GM19351 (cell line): Measurements from ENCODE around the gene TTC34.

Experiments used
- ATAC-seq: cut with Tn5 transposase; IDR thresholded peaks from one replicate; pipeline ENCODE4 v1.9.1; 2021; ENCODE audit warnings: mild to moderate bottlenecking, moderate library complexity; ENCODE audit not compliant: unreplicated experiment

TTC34 gene

GRCh38 chr1:2829846-2830615 is 28.5 kb upstream of the TTC34 start:
- no peak for ATAC-seq

DNA sequence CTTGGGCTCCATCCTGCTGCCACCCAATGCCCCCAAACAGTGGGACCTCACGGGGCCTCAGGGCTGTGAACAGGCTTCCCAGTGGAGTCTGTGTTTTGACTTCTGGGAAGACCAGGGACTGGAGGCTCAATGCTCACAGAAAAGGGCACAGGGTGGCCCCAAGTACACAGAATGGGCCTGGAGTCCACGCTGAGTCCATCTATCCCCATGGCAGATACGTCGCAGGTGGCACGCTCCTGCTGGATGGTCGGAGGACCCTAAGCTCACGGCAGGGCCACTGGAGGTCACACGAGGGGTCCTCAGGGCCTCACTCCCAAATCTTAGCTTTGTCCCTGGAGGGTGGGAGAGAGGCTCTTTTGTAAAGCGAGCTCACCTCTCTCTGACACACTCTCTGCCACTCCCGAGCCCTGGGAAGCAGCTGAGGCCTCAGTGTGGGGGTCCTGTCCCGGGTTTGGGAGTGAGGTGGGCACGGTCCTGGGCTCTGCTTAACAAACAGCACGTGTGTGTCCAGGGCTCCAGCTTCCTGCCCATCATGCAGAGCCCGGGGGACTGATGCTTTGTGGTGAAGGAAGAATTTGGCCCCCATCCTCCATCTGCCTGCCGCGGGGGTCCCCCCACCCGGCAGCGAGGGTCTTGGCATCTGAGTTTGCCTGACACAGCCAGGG is 27.2 kb upstream of the TTC34 start:
- ATAC-seq: no peak

GRCh38 chr1:2826736-2827292 is 25.3 kb upstream of the TTC34 start:
- ATAC-seq: no peak

- ATAC-seq: no peak
Observed at GRCh38 chr1:2826316-2826715, 24.8 kb upstream of the TTC34 start.

- no peak for ATAC-seq
Observed at GRCh38 chr1:2825487-2826189, 24.1 kb upstream of the TTC34 start.

- no peak for ATAC-seq
Observed at GRCh38 chr1:2824999-2825398, 23.5 kb upstream of the TTC34 start.

DNA sequence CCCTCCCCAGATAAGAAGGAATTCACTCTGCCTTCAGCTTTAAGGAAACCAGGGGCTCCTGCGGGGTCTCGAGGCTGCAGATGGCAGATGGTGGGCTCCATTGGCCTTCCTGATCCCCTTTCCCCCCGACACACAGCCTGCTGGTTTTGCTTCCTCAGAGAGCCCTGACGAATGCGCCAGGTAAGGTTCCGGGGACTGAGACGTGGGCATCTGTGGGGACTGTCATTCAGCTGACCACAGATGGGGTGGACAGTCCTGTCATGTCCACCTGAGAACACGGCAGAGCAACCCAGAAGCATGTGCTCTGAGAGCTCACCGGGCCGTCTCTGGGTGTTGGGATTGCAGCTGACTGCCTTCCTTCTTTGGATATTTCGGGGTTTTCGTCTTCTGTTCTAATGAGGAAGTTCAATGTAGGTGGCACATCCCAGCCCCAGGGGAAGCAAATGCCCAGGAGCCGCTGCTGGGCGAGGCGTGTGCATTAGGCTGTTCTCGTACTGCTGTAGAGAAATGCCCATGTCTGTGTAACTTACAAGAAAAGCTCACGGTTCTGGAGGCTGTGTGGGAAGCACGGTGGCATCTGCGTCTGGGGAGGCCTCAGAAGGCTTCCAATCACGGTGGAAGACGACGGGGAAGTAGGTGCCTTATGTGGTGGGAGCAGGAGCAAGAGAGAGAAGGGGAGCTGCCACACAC is 22.6 kb upstream of the TTC34 start:
- no peak for ATAC-seq

DNA sequence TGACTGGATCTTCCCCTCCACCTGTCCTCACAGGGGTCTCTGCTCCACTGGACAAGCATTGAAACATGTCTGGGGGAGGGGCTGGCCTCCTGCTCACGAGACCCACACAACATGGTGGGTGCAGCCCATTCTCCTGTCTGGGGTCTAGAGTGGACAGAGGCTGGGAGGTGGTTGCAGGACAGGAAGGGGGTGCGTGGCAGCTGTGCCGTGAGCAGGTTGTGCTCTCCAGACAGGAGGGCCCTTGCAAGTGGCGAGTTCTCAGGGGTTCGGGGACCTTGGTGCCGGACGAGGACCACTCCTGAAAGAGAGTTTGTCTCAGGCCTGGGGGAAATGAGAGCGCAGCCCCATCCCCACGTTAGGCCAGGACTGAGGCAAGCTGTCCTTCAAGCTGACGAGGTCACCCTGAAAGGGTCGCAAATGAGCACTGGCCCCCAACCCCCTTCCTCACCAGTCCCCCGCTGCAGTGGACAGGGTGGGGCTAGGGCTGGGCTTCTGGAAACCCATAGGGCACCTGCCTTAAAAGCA is 21.2 kb upstream of the TTC34 start:
- ATAC-seq: no peak

GRCh38 chr1:2821966-2822620 is 20.6 kb upstream of the TTC34 start:
- no peak for ATAC-seq

DNA sequence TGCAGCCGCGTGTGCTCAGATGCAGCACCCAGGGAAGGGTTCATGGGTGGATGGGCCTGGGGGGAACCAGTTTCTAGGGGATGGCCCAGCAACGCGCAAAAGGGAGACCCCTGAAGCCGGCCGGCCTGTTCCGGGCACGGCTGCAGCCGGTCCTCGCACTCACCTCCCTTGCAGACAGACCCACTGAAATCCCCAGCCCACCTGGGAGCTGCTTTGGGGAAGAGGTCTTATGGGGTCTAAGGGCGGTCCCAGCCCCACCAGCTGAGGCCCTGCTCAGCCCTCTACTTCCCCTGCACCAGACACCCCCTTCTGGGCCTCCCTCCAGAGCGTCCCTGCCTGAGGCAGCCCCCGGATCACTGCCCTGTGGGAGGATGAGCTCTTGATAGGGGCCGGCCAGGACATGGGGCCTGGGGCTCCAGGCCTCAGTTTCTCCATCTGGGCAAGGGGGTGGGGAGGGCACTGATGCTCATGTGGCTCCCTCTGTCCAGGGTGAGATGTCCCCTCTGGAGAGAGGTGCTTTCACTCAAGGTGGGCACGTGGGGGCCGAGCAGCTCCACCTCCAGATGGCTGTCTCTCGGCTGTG is 20.0 kb upstream of the TTC34 start:
- ATAC-seq: no peak

- ATAC-seq: no peak
Observed at GRCh38 chr1:2820731-2821372, 19.4 kb upstream of the TTC34 start.

DNA sequence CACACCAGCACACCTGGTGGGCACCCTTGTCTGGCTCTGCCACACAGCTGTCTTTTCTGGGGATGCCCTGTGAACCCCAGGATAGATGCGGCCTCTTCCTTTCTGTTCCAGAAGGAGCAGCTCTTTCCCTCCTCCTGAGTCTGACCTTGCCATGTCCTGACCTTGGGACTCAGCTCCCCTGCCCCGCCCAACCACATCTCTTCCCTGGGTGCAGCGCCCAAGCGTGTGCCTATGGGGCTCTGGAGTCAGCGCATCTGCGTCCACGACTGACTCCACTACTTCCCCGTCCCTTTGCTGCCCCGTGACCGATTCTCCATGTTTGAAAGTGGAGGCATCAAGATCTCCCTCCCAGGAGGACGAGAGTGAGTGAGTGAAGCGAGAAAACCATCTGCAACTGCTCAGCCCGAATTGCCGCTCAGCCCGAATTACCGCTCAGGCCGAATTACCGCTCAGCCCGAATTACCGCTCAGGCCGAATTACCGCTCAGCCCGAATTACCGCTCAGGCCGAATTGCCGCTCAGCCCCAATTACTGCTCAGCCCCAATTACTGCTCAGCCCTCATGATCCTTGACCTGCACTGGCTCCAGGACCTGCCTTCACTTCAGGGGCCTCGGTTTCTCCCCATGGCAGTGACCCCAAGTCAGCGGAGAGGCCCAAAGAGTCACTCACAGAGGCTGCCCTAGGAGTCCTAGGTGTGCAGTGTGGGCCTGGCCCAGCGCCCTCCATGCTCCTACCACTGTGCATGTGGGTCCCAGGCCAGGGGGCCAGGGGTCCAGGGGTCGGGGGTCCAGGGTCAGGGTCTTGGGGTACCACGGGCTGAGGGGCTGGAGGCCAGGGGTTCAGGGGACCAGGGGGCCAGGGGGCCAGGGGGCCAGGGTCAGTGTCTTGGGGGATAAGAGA is 18.6 kb upstream of the TTC34 start:
- no peak for ATAC-seq

GRCh38 chr1:2819429-2819828 is 17.9 kb upstream of the TTC34 start:
- ATAC-seq: no peak

DNA sequence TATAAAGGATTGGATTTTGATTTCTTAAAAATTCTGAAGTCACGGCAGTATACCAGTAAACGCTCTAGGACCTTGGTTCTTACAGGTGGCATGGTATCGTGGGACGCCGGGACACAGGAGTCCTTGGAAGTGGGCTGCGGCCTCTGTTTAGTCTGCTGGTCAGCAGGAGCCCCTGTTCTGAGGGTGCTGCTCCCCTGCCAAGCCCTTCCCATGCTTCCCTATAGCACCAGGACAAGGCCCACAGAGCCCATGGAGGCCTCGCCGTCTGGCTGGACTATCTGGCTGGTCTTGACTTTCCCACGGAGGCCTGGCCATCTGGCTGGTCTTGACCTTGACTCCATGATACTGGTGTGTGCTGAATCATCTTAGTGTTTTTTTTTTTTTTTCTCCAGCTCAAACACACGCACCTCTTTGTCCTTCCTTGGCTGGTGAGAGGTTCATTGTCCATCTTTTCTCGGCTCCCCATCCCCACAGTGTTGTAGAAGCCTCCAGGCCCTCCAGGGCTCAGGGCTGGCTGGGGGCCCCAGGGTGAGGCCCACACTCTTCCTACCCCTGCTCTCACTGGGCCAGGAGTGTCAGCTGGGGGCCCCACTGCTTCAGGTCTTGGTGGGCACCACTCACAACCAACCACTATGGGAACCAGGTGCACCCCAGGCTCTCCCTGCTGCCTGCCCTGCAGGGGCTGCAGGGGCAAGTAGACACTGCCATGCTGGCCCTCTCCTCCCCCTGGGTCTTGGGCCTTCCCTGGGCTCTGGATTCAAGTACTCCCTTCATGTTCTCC is 16.5 kb upstream of the TTC34 start:
- no peak for ATAC-seq

GRCh38 chr1:2816786-2817185 is 15.3 kb upstream of the TTC34 start:
- ATAC-seq: no peak

DNA sequence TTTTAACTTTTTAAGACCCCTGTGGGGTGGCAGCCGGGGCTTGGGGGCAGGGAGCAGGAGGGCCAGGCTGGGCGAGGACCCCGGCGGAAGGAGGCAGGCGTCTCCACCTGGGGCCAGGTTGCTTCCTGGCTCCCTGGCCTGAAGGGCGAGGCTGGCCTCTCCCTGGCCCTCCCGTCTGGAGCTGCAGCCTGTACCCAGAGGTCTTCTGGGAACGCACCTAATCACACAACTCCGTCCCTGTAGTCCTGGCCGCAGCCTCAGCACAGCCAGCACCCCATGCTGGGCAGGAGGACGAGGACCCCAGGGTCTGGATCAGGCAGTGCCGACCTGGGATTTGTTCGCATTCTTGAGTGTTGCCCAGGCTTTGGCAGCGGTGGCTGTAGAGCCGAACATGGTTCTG is 14.1 kb upstream of the TTC34 start:
- ATAC-seq: no peak

DNA sequence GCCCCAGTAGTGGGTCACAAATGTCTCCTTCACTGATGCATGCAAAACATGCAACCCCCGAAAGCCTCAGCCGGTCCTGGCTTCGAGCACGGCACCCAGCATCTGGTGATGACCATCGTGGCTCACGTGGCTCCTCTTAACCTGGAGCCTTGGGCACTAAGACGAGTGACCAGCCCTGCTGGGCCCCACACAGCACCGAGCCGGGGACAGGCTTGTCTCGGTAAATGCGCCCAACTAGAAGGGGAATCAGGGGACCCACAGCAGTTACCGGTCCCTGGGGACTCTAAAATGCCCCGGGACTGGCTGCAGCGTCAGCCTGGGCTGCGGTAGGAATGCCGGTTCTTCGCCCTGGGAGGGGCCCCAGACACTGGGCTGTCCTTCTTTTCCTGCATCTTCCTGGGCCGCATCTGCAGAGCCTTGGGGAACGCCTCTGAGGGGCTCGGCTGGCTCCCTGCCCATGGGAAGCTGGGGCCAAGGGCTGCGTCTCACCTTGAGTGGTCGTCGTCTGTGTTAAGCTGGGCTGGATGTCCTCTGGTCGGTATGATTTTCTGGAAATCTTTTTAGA is 13.1 kb upstream of the TTC34 start:
- ATAC-seq: no peak
